ENCODE measurements around the gene ELFN2. TPM values are rescaled to one million over a fixed set of nuclear protein-coding genes. Genes with fewer than 3 reads are reported as not detected.

The ELFN2 gene
- total RNA-seq, 1 experiment from 2014 or later, result 2.3 TPM

DNA sequence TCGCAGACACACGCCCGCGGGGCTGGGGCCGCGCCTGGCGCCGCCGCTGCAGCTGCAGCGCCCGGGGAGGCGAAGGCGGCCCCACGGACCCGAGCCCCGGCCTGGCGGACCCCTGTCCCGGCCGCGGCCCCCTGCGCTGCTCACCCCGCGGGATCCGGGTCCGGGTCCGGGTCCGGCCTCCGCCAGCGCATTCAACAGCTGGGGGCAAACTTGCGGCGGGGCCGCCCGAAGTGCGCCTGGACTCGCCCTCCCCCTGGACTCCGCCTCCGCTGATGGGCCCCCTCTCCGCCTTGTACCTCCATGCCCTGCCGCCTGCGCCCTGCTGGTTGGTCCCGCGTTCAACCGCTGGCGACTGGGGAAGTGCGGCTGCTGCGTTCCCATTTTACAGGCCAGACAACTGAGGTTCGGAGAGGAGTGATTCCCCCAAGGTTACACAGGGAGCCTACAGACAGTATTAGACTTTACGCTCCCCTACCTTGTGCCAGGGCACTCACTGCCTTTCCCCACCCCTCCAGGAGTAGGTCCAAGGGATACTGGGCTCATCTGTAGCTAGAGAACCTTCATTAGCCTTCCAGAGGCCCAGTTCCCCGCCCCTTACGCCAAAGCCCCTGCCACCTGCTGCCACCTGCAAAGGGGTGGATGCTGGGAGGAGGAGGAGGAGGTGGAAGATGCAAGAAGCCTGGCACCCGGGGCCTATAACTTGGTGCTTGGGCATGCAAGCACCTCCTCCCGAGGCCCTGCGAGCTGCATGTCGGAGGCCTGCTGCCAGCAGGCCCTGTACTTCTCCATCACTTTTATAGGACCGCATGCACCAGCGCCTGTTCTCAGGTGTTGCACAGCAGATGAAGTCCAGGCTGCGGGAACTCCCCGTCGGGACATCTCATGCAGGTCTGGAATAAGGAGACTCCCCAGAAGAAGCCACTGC is 694 bp upstream of the ELFN2 start:
- DNase-seq (ENCODE audit: low read depth), result no peak

DNA sequence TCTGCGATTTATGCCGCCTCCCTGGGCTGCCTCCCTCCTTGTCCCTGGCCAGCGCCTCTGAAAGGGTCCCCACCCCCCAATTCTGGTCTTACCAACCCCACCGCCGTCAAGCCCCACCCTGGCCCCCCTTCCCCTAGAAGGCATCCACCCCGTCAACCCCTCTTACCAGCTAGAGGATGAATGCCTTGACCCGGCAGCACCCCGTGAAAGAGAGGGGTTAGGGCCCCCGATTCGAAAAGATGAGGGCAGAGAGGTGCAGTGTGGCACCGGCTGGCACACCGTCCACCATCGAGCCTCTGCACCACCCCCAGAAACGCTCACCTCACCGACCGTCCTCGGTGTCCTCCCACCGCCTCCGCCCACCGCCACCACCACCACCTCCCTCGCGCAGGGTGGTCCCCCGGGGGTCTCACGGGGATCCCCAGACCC is 559 bp downstream of the ELFN2 start:
- no peak for DNase-seq (ENCODE audit: low read depth)

GRCh38 chr22:37425800-37426705 is 1.2 kb downstream of the ELFN2 start:
- DNase-seq (ENCODE audit: low read depth), result peak; percentile 61

DNA sequence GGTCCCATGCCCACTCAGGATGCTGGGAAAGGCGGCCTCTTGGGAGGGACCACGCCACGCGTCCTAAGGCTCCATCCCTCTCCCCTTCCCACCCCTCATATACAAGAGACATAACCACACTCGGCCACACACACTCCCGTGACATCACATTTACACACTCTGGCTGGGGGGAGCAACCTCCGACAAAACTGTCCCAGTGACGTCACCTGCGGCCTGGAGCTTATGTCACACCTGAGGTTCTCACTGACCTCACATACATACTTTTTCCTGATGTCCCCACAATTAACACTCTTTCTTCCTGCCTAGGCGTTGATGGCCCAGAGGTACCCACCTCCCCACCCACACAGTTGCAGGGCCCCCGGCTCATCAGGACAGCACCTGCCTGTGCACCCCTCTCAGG is 1.9 kb downstream of the ELFN2 start:
- DNase-seq (ENCODE audit: low read depth), result no peak

DNA sequence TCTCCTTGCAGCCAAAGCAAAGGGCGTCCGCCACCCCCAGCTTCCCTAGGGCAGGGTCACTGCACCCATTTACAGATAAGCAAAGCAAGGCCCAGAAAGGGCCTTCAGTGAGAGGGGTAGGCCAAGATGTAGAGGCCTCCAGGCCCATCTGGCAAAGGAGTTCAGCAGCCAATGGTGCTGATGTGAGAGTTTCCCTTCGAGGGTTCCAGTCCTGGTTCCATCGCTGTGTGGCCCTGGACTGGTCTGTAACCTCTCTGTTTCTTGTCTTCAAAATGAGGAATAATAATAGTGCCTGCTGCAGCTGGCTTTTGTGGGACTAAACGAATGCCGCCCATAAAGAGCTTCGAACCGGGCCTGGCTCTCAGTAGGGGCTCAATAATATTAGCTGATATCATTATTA is 4.0 kb downstream of the ELFN2 start:
- no peak for DNase-seq (ENCODE audit: low read depth)

- DNase-seq (ENCODE audit: low read depth), result no peak
Measured at GRCh38 chr22:37421468-37421877, 5.8 kb downstream of the ELFN2 start.

DNA sequence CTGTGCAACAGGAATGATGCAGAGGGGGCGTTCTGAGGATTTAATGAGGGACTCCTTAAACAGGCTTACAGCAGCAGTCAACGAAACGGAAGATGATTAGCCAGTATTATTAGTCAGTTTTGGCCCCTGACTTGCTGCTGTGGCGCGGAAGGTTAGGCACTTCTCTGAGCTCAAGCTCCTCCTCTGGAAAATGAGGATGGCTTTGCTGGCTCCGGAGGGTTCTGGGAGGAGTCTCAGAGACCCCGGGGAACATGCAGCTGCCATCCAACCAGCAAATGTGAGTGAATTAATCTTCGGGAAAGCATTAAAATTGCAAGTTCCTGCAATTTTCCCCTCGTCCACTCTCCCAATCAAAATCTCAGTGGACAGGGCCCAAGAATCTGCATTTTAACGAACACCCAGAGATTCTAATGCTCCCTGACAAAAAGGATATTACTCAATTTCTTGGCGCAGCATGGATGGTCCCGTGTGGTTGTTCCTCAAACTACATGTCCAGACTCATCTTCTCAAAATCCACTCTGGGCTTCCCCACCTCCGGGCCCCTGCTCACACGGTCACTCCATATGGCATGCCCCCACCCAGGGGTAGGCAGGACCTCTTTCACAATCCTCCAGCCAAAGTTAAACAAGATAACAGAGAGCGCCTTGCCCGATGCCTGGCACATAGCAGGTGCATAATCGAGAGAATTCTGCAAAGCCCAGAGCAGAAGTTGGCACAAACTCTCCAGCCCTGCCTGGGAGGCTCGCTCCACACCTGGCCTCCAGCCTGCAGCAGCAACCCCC is 6.4 kb downstream of the ELFN2 start:
- no peak for DNase-seq (ENCODE audit: low read depth)

- DNase-seq (ENCODE audit: low read depth), result peak; percentile 66
Measured at GRCh38 chr22:37419969-37420685, 7.2 kb downstream of the ELFN2 start.

GRCh38 chr22:37419370-37419968 is 7.8 kb downstream of the ELFN2 start:
- peak; percentile 47 for DNase-seq (ENCODE audit: low read depth)

DNA sequence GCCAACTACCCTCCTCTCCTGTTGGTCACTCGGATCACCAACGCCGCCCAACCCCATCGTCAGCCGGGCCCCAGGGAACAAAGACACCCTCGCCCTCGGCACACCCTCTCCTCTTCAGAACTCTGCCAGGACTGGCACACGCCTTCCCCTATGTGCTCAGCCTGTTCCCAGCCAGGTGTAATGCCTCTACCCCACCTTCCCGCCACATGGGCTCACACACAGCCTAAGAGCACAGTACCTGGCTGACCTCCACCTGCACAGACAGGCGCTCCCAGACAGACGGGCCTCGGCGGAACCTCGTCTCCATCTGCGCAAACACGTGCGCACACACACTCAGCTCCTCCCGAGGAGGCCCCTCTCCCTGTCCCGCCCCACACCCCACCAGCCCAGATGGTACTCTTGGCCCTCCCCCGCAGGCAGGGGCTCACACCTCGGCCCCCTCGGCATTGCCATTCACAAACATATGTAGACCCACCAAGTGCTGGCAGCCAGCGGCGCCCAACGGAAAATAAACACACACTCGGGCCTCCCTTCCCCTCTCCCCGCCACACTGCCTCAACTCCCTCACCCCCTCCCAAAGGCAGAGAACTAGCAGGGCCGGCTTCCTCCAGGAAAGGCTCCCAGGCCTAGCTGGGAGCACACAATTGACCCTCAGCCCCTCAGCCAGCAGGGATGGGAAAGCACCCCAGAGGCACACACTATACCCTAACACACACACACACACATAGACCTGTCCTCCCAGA is 8.5 kb downstream of the ELFN2 start:
- DNase-seq (ENCODE audit: low read depth), result no peak

DNA sequence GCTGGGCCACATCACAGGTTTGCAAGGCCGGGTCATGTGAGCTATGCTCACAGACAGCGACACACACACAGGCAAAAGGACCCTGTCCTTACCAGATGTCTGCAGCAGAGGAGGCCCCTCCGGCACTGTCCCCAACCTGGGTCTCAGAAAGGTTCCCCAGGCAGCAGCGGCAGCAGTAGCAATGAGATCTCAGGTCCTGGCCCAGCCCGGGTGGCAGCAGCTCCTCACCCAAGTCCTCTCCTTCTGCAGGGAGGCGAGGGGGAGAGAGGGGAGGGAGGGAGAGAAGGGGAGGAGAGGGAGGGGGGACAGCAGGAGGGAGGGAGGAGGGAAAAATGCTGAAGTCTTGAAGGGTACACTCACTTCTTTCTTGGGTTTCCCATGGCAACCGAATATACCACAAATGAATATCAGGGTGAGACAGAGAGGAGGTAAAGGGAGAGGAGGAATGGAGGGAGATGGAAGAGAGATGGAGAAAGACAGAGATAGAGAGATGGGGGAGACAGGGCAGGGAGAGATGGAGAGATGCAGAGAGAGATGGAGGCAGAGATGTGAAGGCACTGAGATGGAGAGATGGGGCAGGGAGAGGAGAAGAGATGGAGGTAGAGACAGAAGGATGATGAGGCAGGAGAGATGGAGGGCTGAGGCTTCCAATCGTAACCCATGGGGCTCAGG is 9.5 kb downstream of the ELFN2 start:
- DNase-seq (ENCODE audit: low read depth), result no peak

- no peak for DNase-seq (ENCODE audit: low read depth)
Measured at GRCh38 chr22:37417264-37417663, 10.0 kb downstream of the ELFN2 start.

- no peak for DNase-seq (ENCODE audit: low read depth)
Measured at GRCh38 chr22:37416827-37417226, 10.5 kb downstream of the ELFN2 start.

- no peak for DNase-seq (ENCODE audit: low read depth)
Measured at GRCh38 chr22:37416389-37416788, 10.9 kb downstream of the ELFN2 start.

DNA sequence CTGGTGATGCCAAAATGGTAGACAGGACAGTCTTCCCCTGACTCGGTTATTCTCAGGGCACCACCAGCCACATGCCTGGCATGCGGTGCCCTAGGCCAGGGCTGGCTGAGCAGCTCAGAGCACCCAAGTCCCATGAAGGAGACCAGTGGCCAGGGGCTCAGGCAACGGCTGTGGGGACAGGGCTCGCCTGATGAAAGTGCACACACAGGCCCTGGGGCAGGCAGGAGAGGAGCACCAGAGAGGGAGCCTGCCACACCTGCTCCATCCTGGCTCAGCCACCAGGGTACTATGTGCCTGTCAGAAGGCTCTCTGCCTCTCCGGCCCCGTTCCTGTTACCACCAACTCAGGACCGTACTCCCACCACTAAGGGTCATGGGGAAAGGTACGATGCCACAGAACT is 12.1 kb downstream of the ELFN2 start:
- no peak for DNase-seq (ENCODE audit: low read depth)

- no peak for DNase-seq (ENCODE audit: low read depth)
Measured at GRCh38 chr22:37414288-37414687, 13.0 kb downstream of the ELFN2 start.

DNA sequence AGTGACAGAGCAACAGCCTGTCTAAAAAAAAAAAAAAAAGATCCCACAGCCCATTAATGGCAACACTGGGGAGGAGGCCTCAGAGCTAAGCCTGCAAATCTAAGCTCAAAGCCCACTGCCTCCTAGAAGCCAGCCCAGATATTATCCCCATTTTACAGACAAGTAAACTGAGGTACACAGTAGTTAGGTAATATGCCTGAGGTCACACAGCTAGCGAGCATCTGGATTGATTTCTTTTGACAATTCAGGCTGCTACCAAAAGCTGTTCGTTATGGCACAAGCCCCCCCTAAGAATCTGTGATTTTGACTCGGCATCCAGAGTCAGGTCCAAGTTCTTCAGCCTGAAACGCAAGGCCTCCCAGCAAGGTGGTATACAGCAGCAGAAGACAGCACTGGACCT is 13.7 kb downstream of the ELFN2 start:
- no peak for DNase-seq (ENCODE audit: low read depth)

DNA sequence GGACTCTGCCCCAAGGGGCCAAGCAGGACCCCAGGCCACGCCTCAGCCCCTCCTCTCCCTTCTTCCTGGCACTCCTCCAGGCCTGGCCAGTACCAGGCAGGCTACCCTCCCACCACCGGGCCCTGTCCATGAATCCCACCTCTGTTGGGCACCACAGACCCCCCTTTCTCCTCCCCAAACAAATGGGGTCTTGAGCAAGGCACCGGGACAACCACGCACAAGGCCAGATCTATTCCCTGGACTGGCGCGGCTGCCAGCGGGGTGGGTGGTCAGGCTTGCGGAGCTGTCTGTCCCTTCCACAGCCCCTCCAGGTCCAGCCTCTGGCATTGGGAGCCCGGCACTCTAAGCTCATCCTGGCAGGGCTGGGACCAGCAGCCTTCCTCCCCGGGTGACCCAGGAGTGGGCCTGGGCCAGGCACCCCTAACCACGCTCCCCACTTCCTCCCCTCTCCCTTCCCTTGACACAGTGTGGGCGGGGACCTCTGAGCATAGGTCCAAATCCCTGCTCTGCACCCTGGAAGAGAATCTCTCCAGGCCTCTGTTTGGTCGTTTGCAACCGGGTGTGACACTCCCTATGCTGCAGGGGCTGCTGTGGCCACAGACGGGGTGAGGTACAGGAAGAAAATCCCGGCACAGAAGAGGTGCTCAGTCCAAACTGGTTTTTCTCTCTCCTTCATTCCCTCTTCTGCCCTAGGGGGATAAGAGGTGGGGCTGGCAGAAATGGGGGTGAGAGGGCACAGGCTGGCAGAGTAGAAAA is 14.6 kb downstream of the ELFN2 start:
- DNase-seq (ENCODE audit: low read depth), result no peak

DNA sequence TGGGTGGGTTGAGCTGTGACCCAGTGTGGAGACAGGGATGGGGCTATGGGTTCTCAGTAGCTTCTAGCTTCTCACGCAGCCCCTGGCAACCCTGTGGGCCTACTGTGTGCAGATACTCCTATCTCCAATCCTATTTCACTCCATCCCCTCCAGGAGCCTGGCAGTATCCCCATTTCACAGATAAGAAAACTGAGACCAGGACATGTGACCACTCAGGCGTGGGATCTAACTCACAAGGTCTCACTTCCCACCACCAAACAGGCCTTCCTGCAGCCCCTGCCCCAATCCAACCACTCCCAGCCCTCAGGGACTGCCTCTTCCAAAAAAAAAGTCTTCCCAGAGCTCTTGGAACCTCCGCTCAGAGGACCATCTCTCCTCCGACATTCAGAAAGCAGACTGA is 15.6 kb downstream of the ELFN2 start:
- no peak for DNase-seq (ENCODE audit: low read depth)

All from Daoy (cell line).